ENCODE measurements around the gene C1QTNF8.
"Not testable (repeated sequence)": the region's sequence is repeated elsewhere in the genome, so short reads cannot be mapped to it uniquely, and the experiment has no call there.

C1QTNF8 gene

GRCh38 chr16:1094601-1095449 lies 1.2 kb downstream of the C1QTNF8 start:
- DNase-seq (ENCODE audit: low read depth in 2 of 3, low spot score in 1 of 3): no peak

GRCh38 chr16:1094124-1094479 lies 1.9 kb downstream of the C1QTNF8 start:
- DNase-seq (ENCODE audit: low read depth in 2 of 3, low spot score in 1 of 3): no peak

- peak in 2 of 3 donors; percentile 14 to 33 for DNase-seq (ENCODE audit: low read depth in 2 of 3, low spot score in 1 of 3)
Measured at GRCh38 chr16:1093284-1094123, 2.5 kb downstream of the C1QTNF8 start.

GRCh38 chr16:1092685-1093283 lies 3.3 kb downstream of the C1QTNF8 start:
- not testable (repeated sequence) for DNase-seq (ENCODE audit: low read depth in 2 of 3, low spot score in 1 of 3)

GRCh38 chr16:1091992-1092552 lies 4.0 kb downstream of the C1QTNF8 start:
- no peak for DNase-seq (ENCODE audit: low read depth in 2 of 3, low spot score in 1 of 3)

GRCh38 chr16:1090620-1091587 lies 5.1 kb downstream of the C1QTNF8 start:
- DNase-seq (ENCODE audit: low read depth in 2 of 3, low spot score in 1 of 3): no peak

- DNase-seq (ENCODE audit: low read depth in 2 of 3, low spot score in 1 of 3): no peak
Measured at GRCh38 chr16:1089822-1090619, 6.0 kb downstream of the C1QTNF8 start.

- DNase-seq (ENCODE audit: low read depth in 2 of 3, low spot score in 1 of 3): no peak
Measured at GRCh38 chr16:1089439-1089821, 6.6 kb downstream of the C1QTNF8 start.

- DNase-seq (ENCODE audit: low read depth in 2 of 3, low spot score in 1 of 3): no peak
Measured at GRCh38 chr16:1088295-1089170, 7.5 kb downstream of the C1QTNF8 start.

GRCh38 chr16:1086443-1086842 lies 9.6 kb downstream of the C1QTNF8 start:
- DNase-seq (ENCODE audit: low read depth in 2 of 3, low spot score in 1 of 3): not testable (repeated sequence)

GRCh38 chr16:1084971-1085370 lies 11.1 kb downstream of the C1QTNF8 start:
- DNase-seq (ENCODE audit: low read depth in 2 of 3, low spot score in 1 of 3): no peak

- DNase-seq (ENCODE audit: low read depth in 2 of 3, low spot score in 1 of 3): no peak
Measured at GRCh38 chr16:1082952-1083675, 12.9 kb downstream of the C1QTNF8 start.

GRCh38 chr16:1082266-1082951 lies 13.6 kb downstream of the C1QTNF8 start:
- DNase-seq (ENCODE audit: low read depth in 2 of 3, low spot score in 1 of 3): no peak

GRCh38 chr16:1081734-1082265 lies 14.2 kb downstream of the C1QTNF8 start:
- DNase-seq (ENCODE audit: low read depth in 2 of 3, low spot score in 1 of 3): no peak

GRCh38 chr16:1080801-1081733 lies 15.0 kb downstream of the C1QTNF8 start:
- no peak for DNase-seq (ENCODE audit: low read depth in 2 of 3, low spot score in 1 of 3)
